Osteoblast (primary cell): Measurements from ENCODE around the gene USP49. TPM values are rescaled to one million over a fixed set of nuclear protein-coding genes. Genes with fewer than 3 reads are reported as not detected.
A peak's percentile ranks its signal among the peaks of the same experiment; 100 is the strongest.

Experiments used
- DNase-seq: peaks from one replicate; pipeline ENCODE4 v3.0.0; 2011; ENCODE audit warnings: low spot score, mixed read lengths; ENCODE audit not compliant: insufficient read length; ENCODE audit errors: missing footprints
- H2AFZ ChIP-seq: 2 replicates; pipeline ENCODE4 v1.6.0; 2011; ENCODE audit warnings: mild to moderate bottlenecking, low read length
- H3K27ac ChIP-seq: 2 replicates; pipeline ENCODE4 v1.5.1; 2011; ENCODE audit warnings: mild to moderate bottlenecking, low read depth, low read length, moderate library complexity
- H3K27me3 ChIP-seq: 2 replicates; pipeline ENCODE4 v1.6.0; 2012; ENCODE audit warnings: mild to moderate bottlenecking, control low read depth, inconsistent platforms, low read length, moderate library complexity; ENCODE audit not compliant: insufficient read depth
- H3K36me3 ChIP-seq: 2 replicates; pipeline ENCODE4 v1.5.1; 2011; ENCODE audit warnings: mild to moderate bottlenecking, low read length, control low read depth, moderate library complexity; ENCODE audit not compliant: insufficient read depth
- H3K4me1 ChIP-seq: 2 replicates; pipeline ENCODE4 v1.5.1; 2011; ENCODE audit warnings: mild to moderate bottlenecking, low read length, control low read depth, moderate library complexity; ENCODE audit not compliant: insufficient read depth
- H3K4me2 ChIP-seq: 2 replicates; pipeline ENCODE4 v1.6.0; 2011; ENCODE audit warnings: mild to moderate bottlenecking, low read length; ENCODE audit not compliant: insufficient read depth
- H3K4me3 ChIP-seq: fragments of 200-600 bp; sonication (generic); 3 replicates; pipeline ENCODE4 v1.5.1; 2012; ENCODE audit warnings: mild to moderate bottlenecking, low read length, inconsistent platforms; ENCODE audit not compliant: insufficient read depth
- H3K79me2 ChIP-seq: 2 replicates; pipeline ENCODE4 v1.6.0; 2012; ENCODE audit warnings: mild to moderate bottlenecking, low read length, control low read depth, inconsistent platforms; ENCODE audit not compliant: insufficient read depth
- H3K9me3 ChIP-seq: 2 replicates; pipeline ENCODE4 v1.5.1; 2011; ENCODE audit warnings: low read depth, low read length, control low read depth
- H4K20me1 ChIP-seq: 2 replicates; pipeline ENCODE4 v1.6.0; 2012; ENCODE audit warnings: mild to moderate bottlenecking, low read length, control low read depth; ENCODE audit not compliant: insufficient read depth
- total RNA-seq: library from RNA; depleted of rRNA; stranded (reverse); fragments of >200 nt; gene quantifications from 2 replicates; pipeline ENCODE4 v1.2.3, GENCODE V29; 2012
- TF ChIP-seq, protein P1 (sequence below): IDR thresholded peaks from 2 replicates; pipeline ENCODE4 v1.5.1; 2011; ENCODE audit warnings: mild to moderate bottlenecking, low read depth, low read length, moderate library complexity; ENCODE audit errors: extremely low read depth

USP49 gene
- total RNA-seq, 1 donor, result 3.6 TPM

DNA sequence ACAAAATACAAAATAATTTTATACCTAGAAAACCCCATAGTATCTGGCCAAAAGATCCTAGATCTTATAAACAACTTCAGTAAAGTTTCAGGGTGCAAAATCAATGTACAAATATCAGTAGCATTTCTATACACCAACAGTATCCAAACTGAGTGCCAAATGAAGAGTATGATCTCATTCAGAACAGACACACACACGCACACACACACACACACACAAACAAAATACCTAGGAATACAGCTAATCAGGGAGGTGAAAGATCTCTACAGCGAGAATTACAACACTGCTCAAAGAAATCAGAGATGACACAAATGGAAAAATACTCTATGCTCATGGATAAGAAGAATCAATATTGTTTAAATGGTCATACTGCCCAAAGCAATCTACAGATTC, 58.5 kb downstream of the USP49 start:
- H3K4me3 ChIP-seq, result no peak overlapping the region
- TF ChIP-seq, protein P1, sequence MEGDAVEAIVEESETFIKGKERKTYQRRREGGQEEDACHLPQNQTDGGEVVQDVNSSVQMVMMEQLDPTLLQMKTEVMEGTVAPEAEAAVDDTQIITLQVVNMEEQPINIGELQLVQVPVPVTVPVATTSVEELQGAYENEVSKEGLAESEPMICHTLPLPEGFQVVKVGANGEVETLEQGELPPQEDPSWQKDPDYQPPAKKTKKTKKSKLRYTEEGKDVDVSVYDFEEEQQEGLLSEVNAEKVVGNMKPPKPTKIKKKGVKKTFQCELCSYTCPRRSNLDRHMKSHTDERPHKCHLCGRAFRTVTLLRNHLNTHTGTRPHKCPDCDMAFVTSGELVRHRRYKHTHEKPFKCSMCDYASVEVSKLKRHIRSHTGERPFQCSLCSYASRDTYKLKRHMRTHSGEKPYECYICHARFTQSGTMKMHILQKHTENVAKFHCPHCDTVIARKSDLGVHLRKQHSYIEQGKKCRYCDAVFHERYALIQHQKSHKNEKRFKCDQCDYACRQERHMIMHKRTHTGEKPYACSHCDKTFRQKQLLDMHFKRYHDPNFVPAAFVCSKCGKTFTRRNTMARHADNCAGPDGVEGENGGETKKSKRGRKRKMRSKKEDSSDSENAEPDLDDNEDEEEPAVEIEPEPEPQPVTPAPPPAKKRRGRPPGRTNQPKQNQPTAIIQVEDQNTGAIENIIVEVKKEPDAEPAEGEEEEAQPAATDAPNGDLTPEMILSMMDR, result no peak
- no peak overlapping the region for H3K27ac ChIP-seq
- no peak for DNase-seq
- no peaks in the 10 kb centered on the region for H4K20me1 ChIP-seq
- H3K79me2 ChIP-seq, result no peaks in the 10 kb centered on the region
- H2AFZ ChIP-seq, result no peak overlapping the region
- H3K4me1 ChIP-seq, result peaks cover 4% of the 10 kb centered on the region
- H3K9me3 ChIP-seq, result no peaks in the 10 kb centered on the region
- H3K27me3 ChIP-seq, result no peaks in the 10 kb centered on the region
- H3K36me3 ChIP-seq, result no peaks in the 10 kb centered on the region
- H3K4me2 ChIP-seq, result no peak overlapping the region

DNA sequence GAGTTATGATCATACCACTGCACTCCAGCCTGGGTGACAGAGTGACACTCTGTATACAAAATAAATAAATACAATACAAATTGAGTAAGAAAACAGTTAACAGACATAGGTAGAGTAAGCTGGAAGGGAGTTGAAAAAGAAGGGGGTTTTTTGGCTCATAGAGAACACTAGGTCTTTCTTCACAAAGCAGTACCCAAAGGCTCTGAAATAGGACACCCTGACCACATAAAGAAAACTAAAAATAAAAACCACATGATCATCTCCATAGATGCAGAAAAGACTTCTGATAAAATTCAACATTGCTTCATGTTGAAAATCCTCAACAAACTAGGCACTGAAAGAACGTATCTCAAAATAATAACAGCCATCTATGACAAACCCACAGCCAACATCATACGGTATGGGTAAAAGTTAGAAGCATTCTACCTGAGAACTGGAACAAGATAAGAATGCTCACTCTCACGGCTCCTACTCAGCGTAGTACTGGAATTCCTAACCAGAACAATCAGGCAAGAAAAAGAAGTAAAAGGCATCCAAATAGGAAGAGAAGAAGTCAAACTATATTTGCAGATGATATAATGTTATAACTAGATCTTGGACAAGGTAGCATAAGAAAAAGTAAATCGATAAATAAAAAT, 59.0 kb downstream of the USP49 start:
- H3K27ac ChIP-seq, result no peak overlapping the region
- H3K4me1 ChIP-seq, result peaks cover 4% of the 10 kb centered on the region
- no peak overlapping the region for H3K4me3 ChIP-seq
- no peaks in the 10 kb centered on the region for H3K79me2 ChIP-seq
- no peaks in the 10 kb centered on the region for H4K20me1 ChIP-seq
- DNase-seq, result no peak
- no peaks in the 10 kb centered on the region for H3K9me3 ChIP-seq
- no peak overlapping the region for H2AFZ ChIP-seq
- H3K27me3 ChIP-seq, result no peaks in the 10 kb centered on the region
- H3K4me2 ChIP-seq, result peak overlapping the region; percentile 4
- TF ChIP-seq, protein P1, result no peak
- no peaks in the 10 kb centered on the region for H3K36me3 ChIP-seq

DNA sequence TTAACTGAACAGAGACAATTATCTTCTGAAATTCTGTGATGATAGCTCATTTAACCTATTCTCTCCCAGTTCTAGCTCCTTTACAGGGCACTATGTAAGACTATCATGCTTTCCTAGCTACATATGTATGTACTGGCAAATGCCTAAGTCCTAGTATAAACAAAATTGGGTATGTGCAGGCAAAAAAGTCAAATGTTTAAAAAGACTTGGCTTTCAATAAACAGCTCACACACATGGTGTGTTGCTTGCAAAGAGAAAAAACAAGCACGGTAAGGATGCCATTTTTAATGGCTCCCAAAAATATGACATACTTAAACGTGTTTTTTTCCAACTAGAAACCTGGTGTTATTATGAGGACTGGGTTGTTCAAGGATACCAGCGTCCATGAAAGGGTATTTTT, 62.9 kb downstream of the USP49 start:
- peaks cover 4% of the 10 kb centered on the region for H3K4me1 ChIP-seq
- TF ChIP-seq, protein P1, result no peak
- H4K20me1 ChIP-seq, result no peaks in the 10 kb centered on the region
- DNase-seq, result no peak
- H3K4me2 ChIP-seq, result no peak overlapping the region
- H3K79me2 ChIP-seq, result no peaks in the 10 kb centered on the region
- H2AFZ ChIP-seq, result no peak overlapping the region
- H3K27me3 ChIP-seq, result no peaks in the 10 kb centered on the region
- no peak overlapping the region for H3K4me3 ChIP-seq
- no peak overlapping the region for H3K27ac ChIP-seq
- no peaks in the 10 kb centered on the region for H3K36me3 ChIP-seq
- H3K9me3 ChIP-seq, result no peaks in the 10 kb centered on the region

DNA sequence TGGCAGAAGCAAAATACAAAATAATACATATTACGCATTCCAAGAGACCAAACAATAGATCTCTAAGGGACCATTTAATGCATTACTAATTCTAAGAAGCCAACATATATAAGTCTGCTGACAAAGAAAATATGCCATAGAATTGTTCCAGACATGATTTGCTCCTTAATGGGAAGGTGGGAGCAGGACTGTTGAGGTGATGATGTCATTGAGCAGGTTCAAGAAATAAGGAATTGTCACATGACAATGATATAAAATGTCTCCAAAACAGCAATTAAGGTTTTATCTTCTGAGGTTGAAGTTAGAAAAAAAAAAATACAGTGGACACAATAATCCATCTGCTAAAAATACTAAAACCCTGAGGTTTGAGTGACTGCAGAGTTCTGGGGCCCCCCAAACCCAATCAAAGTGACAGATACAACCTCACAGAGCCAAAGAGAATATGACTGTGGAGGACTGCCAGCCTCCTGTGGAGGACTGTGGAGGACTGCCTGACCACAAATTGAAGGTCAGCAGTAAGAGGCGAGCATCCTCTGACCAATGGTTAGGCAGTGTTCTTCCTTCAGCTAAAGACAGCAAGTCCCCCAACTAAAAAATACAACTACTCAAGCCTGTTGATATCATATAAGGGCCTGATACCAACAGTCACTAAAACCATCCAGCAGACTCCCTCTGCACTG, 68.7 kb downstream of the USP49 start:
- Histone ChIP-seq H3K27ac (no peak overlapping the region), H3K4me1 (peaks cover 23% of the 10 kb centered on the region), H3K36me3 (no peaks in the 10 kb centered on the region), H3K4me2 (no peak overlapping the region), H3K9me3 (no peaks in the 10 kb centered on the region), H3K4me3 (no peak overlapping the region), H3K27me3 (no peaks in the 10 kb centered on the region), H3K79me2 (no peaks in the 10 kb centered on the region), H4K20me1 (no peaks in the 10 kb centered on the region), H2AFZ (no peak overlapping the region)
- no peak for DNase-seq
- TF ChIP-seq, protein P1, result no peak
